ENCODE measurements around the gene CNN3.

Gene CNN3

DNA sequence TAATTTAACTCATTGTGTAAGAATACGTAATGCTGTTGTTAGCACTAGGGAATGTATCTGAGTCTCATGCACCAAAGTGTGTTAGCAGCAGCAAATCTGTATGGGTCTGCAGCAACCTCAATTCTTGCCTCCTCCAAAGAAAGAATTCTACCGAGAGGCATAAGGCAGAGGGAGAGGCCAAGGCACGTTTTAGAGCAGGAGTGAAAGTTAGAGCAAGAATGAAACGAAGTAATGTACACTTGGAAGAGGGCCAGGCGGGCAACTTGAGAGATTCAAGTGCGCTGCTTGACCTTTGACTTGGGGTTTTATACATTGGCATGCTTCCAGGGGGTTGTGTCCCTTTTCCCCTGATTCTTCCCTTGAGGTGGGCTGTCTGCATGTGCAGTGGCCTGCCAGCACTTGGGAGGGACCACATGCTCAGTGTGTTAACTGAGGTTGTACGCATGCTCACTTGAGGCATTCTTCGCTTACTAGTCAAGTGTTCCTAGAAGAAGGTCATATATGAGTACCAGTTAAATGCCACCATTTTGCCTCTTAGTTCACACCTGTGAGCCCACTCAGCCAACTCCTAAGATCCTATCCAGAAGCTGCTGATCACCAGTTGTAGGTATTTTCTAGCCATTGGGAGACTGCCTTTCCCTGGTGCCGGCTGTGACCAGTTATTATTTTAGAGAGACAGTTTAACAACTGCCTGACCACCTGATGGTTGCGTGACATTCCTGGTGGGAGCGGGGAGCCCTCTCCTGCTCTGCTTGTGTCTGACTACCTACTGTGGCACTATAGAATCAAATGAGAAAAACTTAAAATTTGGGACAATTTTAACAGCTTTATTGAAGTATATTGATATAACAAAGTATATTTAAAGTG, 2.7 kb upstream of the CNN3 start:
- no peak for DNase-seq (ENCODE audit: low read depth)
- no peak overlapping the region for H3K4me3 ChIP-seq (ENCODE audit: low read length)
- TF ChIP-seq, protein P1, sequence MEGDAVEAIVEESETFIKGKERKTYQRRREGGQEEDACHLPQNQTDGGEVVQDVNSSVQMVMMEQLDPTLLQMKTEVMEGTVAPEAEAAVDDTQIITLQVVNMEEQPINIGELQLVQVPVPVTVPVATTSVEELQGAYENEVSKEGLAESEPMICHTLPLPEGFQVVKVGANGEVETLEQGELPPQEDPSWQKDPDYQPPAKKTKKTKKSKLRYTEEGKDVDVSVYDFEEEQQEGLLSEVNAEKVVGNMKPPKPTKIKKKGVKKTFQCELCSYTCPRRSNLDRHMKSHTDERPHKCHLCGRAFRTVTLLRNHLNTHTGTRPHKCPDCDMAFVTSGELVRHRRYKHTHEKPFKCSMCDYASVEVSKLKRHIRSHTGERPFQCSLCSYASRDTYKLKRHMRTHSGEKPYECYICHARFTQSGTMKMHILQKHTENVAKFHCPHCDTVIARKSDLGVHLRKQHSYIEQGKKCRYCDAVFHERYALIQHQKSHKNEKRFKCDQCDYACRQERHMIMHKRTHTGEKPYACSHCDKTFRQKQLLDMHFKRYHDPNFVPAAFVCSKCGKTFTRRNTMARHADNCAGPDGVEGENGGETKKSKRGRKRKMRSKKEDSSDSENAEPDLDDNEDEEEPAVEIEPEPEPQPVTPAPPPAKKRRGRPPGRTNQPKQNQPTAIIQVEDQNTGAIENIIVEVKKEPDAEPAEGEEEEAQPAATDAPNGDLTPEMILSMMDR (IDR thresholded peaks at IDR 0.05; ENCODE audit: insufficient read depth, low read depth, low read length, missing control alignments): no peak

DNA sequence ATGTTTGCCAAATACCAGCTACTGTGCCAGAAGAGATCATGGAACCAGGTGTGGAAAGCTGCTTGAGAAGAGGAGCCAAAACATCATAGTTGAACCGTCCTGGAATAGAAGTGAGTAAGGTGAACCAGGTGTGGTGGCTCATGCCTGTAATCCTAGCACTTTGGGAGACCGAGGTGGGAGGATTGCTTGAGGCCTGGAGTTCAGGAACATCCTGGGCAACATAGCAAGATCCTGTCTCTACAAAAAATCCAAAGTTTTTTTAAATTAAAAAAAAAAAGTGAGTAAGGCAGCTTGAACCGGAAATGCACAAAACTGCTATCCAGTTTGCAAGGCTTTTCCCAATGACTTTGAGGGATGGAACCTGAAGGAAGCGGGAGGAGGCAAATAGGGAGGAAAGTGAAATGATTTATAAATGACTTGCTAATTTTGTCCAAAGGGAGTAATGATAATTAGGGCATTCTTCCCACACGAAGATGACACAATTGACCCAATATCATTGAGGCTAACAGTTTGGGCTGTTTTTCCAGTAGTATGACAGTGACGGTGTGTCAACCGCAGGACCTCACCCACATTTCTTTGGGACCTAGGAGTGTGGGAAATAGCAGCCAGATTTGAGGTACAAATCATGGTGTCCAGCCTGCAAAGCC, 1.5 kb upstream of the CNN3 start:
- no peak for DNase-seq (ENCODE audit: low read depth)
- no peak overlapping the region for H3K4me3 ChIP-seq (ENCODE audit: low read length)
- TF ChIP-seq, protein P1 (IDR thresholded peaks at IDR 0.05; ENCODE audit: insufficient read depth, low read depth, low read length, missing control alignments): no peak

DNA sequence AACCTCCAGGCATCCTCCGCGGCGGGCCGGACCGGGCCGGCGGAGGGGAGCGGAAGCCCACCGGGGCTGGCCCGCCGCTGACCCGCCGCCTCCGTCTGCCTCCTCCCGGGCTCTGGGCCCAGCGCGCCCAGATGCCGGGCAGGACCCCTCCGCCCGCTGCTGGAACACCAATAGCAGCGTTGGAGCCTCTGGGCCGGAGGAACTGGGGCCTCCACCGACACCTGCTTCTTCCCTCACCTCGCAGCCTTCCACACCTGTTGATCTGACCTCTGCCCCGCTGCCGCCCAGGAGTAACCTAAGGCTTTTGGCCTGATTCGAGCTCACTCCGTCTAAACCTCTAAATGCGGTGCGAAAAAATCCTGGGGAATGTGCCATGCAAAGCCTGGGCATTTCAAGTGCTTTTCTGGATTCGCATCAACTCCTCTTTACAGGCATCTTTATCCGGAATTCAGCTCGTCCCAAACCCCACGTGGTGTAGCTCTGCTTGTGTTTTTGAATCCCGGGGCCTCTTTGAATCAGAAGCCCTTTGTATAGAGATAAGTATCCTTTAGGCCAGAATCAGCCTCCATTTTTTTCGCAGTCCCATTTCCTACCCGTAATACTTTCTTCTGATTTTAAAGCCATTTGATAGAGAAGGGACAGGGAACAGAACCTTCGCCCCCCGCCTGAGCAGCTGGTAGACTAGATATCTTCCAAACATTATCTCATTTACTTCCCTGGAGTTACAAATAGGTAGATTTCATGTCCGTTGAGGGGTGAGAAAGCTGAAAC, 680 bp upstream of the CNN3 start:
- peak overlapping the region; percentile 68 for H3K4me3 ChIP-seq (ENCODE audit: low read length)
- DNase-seq (ENCODE audit: low read depth): no peak
- TF ChIP-seq, protein P1 (IDR thresholded peaks at IDR 0.05; ENCODE audit: insufficient read depth, low read depth, low read length, missing control alignments): no peak

GRCh38 chr1:94926126-94926914, 590 bp downstream of the CNN3 start:
- peak overlapping the region; percentile 68 for H3K4me3 ChIP-seq (ENCODE audit: low read length)
- peak; percentile 39 for DNase-seq (ENCODE audit: low read depth)
- TF ChIP-seq, protein P1 (IDR thresholded peaks at IDR 0.05; ENCODE audit: insufficient read depth, low read depth, low read length, missing control alignments): no peak

DNA sequence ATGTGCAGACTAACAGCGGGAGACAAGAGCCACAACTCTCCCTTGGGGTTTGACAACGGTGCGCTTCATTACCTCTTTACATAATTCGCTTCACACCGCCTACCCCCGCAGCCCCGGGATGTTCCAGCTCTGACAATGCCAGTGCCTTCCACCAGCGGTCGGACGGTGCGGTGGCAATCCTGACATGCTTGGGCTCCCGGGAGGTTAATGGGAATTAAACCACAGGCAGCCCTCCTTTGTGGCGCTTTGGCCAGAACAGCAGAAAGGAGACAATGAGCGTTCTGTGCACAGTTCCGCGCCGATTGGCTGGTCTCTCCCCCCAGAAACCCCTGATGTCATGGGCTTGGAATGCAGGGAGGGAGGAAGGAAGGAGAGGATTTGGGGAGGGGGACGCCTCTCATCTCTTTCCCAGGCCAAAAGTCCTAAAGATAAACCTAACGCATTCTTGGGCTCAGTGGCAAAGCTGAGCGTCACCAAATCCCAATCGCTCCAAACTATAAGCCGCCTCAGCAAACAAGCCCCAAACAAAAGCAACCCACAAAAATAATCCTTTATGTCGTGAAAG, 1.3 kb downstream of the CNN3 start:
- peak overlapping the region; percentile 68 for H3K4me3 ChIP-seq (ENCODE audit: low read length)
- TF ChIP-seq, protein P1 (IDR thresholded peaks at IDR 0.05; ENCODE audit: insufficient read depth, low read depth, low read length, missing control alignments): no peak
- peak; percentile 63 for DNase-seq (ENCODE audit: low read depth)

- no peak for DNase-seq (ENCODE audit: low read depth)
- TF ChIP-seq, protein P1 (IDR thresholded peaks at IDR 0.05; ENCODE audit: insufficient read depth, low read depth, low read length, missing control alignments): no peak
- peak overlapping the region; percentile 68 for H3K4me3 ChIP-seq (ENCODE audit: low read length)
Measured at GRCh38 chr1:94925004-94925403, 1.9 kb downstream of the CNN3 start.

Data from epithelial cell of esophagus (primary cell).